Pons (tissue), 1 donor: Measurements from ENCODE around the gene MYO16.

Experiments used
- DNase-seq: peaks from one replicate; pipeline ENCODE4 v3.0.0-alpha.2; 2016; ENCODE audit warnings: low spot score

Gene MYO16

DNA sequence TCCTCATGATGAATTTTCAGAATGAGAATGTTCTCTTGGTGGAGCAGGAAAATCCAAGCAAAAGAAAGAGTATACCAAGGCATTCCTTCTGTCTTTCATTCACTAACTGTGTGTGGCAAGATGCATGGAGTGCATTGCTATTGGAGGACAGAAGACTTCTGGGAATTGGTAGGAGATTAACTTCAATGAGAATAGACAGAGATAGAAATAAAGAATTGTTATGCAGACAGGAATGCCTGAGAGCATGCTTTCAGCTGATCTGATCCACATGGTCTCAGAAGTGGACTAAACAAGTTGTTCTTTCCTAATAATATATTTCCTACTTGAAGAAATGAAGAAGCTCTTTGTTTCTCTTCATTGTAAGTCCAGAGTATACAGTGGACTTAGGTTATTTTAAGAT is 303.6 kb downstream of the MYO16 start:
- DNase-seq, result no peak

DNA sequence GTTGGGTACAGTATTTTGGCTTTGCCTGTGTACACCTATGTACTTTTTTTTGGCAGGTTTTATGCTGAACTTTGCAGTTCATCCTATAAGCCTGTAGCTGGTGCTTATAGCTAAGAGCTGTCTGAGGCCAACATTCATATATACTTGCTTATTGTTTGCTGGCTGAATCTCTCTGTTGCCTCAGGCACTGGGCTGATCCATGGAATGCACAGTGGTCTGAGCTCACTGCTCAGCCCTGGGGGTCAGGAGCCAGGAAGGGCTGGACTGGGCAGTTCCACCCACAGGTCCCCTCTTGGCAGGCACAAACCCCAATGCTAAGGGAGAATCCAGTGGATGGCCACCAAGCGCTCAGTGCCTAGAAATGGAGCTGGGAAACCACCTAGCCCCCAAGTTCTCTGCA is 308.7 kb downstream of the MYO16 start:
- no peak for DNase-seq

DNA sequence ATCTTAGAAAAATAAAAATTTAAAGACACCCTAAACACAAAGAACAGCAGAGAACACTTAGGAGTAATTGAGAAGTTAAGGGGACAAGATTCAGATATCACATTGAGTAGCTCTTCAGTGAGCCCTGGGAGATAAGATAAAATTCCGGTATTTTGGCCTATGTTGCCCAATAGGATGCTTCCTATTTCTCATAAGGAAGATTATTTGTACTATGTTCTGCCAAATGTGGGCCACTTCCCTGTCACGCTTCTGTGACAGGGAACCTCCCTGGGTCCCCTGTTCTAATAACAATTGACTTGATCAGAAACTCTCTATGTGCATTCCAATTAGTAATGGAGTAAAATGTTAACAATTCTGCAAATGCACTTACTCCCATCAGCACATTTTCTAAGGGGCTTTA is 310.7 kb downstream of the MYO16 start:
- no peak for DNase-seq

DNA sequence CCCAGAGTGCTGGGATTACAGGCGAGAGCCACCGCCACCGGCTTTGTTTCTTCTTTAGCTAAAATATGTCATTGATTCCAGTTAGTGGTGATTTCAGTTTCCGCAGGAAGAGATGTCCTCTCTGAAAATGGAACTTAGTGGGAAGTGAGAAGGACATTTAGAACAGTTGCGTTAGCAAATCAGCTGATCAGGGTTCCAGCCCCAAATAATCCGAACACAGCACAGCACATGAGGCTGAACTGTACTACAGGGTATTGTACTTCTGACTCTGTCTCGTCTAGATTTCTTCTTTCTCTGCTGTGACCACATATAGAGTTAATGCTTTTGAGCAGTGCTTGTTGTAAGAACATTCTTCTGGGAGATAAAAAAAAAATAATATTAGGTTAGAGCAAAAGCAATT is 314.4 kb downstream of the MYO16 start:
- no peak for DNase-seq

DNA sequence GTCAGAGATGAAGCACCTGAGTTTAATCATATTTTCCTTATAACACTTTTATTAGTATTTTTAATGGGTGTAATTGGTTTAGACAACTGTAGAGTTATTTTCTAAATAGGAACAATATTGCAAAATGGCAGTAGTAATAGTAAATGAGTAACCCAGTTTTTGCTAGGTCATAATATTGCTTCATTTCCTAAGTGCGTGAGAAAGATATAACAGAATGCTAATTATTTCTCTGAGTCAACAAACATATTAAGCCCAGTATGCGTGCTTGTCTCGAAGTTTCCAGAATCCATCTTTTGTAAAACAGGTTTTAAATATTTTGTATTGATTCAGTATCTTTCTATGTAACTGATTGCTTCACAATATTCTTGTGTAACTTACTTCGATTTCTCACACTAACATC is 315.3 kb downstream of the MYO16 start:
- DNase-seq, result no peak

DNA sequence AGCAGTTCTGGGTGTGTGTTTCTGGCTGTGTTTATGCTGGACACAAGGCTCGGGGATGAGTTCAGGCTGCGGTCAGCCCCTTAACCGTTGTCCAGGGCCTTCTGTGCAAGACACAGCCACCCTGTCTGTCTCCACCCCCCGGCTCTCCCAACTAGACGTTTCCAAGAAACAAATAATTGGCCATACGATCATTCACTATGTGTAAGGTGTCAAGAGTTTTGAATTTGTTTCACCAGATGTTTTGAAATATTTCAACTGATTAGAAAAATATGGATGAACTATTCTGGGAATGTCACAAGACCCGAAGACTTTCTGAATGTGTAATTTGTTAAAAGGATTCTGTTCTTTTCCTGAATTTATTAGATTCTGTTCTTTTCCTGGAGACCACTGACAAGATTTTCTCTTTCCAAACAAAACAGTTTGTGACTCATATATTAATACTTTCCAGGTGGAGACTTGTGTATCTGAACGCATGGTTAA is 318.2 kb downstream of the MYO16 start:
- DNase-seq, result no peak

DNA sequence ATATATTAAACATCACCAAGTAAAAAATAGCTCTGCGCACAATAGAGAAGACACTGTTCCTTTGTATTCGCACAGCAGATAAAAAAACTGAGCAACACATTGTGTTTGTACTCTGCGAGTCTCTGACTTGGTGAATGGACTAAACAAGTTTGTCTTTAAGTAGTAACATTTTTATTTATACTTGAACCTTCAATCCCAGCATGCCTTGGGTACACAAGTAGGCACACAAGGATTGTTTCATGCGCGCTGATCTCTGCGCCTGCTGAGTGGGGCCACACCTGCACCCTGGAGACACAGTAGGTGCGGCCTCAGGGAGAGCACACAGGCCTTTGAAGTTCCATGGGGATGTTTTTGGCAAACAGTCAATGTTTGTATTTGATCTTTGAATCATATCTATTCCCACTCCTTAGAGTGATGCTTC is 318.9 kb downstream of the MYO16 start:
- DNase-seq, result peak; percentile 78

DNA sequence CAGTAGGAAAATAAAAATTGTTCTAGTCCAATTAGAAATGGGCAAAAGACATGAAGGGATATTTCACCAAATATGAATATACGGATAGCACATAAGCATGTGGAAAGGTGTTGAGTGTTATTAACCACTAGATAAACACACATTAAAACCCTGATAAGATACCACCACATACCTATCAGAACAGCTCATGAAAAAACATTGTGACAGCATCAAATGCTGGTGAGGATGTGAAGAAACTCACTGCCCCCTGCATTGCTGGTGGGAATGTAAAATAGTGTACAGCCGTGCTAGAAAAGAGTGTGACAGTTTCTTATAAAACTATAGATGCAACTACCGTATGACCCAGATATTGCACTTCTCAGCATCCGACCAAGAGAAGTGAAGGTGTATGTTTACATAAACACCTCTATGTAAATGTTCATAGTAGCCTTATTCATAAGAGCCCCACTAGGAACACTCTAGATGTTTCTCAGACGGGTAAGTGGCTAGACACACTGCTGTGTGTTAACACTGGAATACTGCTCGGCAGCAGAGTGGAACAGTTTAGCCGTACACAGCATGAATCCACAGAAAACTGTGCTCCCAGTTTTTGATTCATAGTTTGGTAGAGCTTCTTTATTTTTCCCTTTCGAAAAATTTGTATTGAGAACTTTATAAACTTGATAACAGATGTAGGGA is 321.1 kb downstream of the MYO16 start:
- no peak for DNase-seq

DNA sequence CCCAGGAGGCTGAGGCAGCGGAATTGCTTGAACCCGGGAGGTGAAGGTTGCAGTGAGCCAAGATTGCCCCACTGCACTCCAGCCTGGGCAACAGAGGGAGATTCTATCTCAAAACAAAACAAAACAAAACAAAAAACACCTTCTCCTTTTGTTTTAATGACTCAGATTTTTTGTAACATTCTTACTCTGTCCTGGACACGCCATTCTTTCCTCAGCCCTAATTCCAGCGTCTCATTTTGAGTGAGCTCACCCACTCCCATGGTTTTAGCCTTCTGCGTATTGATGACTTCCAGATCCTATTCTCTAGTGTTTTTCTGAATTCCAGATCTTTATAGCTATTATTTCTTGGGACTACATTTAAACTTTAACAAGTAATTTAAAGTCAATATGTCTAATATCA is 326.3 kb downstream of the MYO16 start:
- no peak for DNase-seq

DNA sequence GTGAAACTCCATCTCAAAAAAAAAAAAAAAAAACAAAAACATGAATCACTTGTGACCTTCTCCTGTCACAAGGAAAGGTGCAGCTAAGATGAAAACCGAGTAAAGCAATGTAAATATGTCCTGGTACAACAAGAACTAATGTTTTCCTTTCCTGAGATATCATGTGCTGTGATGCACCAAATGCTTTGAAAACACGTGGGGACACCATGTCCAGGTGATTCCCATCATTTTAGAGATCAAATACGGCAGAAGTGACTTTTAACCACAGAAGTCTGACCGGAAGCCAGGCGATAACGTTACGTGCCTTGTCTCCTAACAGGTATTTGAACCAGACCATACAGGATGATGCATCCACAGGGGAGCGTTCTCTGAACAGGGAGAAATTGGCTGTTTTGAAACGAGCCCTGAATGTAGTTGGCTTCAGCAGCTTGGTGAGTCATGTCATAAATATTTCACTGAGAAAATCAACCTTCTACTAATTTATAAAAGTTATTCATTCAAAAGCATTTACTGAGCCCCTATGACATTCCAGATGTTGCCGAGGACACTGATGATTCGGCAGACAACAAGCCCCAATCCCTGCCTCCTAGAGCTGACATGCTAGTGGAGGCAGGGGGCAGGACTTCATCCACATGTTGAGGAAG is 328.1 kb downstream of the MYO16 start:
- no peak for DNase-seq

DNA sequence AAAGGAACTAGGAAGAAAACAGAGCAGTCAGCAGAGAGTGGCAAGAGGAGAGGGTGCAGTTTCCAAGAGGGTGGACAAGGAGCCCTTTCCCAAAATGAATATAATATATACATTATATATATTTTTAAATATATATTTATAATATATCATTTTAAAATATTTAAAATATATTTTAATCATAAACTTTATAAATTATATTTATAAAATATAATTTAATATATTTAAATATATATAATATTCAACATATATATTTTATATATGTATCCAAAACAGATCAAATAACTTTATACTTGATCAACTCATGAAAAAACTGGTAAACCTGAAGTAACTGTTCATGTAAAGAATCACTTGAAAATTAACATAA is 328.6 kb downstream of the MYO16 start:
- DNase-seq, result no peak

DNA sequence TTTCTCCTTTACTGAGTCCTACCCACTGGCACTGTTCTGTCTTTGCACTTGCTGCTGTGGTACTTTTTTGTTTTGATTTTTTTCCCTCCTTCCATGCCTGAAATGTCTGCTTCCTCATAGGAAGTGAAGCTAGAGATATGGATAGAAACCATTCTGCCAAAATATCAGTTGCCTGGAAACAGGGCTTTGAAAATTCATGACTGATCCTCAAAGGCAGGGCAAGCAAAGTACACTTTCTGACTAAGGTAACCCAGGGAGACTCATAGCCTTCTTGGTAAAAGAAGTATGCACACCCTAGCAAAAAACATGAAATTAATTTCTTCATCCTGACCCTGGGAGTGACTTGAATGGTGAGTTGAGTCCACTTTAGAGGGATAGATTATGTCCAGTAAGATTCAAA is 329.8 kb downstream of the MYO16 start:
- DNase-seq, result no peak

DNA sequence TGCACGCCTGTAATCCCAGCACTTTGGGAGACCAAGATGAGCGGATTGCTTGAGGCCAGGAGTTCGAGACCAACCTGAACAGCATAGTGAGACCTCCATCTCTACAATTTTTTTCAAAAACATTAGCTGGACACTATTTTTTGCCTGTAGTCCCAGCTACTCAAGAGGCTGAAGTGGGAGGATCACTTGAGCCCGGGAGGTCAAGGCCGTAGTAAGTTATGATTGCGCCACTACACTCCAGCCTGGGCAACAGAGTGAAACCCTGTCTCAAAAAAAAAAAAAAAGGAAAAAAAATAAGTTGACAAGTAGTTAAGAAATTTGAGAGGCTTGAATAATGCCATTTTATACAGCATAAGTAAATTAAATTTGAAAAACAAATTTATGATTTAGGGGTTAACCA is 330.6 kb downstream of the MYO16 start:
- DNase-seq, result no peak

DNA sequence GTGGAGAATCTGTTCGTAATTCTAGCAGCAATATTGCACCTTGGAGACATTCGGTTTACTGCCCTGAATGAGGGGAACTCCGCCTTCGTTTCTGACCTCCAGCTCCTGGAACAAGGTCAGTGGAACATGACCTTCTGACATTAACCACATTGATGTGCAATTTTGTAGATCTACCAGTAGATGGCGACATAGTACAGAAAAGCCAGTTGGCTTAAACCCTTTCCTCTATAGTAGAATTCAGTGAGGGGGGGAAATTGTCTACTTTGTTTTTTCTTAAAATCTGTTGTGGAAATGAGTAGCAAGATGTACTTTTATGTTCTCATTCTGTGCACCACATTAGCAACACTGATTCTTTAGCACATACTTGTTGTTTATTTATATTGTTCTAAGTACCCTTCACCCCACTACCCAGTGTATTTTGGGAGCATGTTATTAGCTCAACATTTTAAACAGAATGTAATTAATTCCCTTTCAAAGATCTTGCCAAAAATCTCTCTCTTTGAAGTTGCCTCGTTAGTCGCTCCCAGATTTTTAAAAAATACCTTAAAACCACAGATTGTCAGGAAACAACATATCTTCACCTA is 332.2 kb downstream of the MYO16 start:
- peak; percentile 75 for DNase-seq

DNA sequence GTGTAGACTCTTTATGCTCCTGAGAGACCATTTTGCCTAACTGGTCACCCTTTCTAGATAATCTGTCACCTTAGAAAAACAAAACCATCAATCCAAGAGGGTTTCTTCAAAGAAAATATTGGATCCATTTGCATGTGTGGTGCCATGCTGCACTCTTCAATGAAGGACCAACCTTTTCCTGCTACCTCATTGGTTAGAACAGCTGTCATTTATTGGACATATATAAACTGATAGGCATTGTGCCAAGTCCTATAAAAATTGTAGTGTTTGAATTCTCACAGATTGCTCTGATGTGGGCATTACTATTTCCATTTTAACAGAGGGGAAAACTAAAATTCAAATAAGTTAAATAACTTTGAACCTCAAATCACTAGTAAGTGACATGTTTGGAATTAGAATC is 333.2 kb downstream of the MYO16 start:
- DNase-seq, result no peak

DNA sequence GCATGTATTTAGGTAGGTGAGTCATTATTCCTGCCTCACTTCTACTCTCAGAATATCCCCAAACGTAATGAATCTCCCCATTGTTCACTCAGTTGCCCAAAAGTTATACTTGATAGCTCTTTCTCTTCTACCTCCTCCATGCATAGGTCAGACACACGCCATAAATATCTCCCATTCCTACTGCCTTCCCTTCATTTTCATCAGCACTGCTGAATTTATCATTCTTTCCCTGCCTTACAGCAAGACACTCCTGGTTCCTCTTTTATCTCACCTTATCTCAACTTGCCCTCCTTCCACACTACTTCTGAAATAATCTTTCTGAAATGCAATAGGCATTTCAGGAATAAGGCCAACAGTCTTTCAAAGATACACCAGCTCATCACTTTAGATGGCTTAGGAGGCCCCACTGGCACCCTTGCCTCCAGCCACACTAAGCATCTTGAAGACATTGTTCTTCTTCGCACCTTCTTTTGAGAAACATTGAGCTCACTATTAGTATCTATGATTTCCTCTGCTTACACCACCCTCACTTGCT is 333.9 kb downstream of the MYO16 start:
- DNase-seq, result no peak

DNA sequence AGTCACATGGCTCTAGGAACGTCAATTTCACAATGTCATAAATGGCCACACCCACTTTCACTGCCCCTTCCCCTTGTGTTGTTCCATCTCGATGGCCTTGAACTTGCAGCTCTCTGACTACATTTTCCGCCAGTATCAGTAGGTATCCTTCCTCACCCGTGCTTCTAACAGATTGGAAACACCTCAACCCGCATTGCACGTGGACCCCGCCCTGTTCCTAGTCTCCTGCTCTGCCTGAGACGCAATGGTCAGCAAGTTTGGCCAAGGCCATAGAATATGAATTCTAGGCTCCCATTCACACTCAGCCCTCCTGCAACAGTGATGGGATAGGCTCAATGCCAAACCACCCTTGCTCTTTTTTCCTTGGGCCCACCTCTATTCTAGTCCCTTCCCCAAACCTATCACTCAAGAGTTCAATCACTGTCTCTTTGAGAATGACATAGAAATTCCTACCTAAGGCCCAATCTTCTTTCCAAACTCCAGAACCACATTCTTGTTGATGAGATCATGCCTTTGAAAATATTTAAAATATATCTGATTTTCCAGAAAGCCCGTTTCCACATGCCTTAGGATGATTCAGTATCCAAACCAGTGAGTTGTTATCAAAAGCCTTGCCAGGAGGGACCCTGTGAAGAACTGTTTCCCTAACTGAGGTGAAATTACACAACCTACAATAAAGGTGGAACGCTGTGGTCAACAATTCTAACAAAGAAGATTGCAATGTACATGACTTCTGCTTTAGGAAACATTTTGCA is 334.6 kb downstream of the MYO16 start:
- no peak for DNase-seq

DNA sequence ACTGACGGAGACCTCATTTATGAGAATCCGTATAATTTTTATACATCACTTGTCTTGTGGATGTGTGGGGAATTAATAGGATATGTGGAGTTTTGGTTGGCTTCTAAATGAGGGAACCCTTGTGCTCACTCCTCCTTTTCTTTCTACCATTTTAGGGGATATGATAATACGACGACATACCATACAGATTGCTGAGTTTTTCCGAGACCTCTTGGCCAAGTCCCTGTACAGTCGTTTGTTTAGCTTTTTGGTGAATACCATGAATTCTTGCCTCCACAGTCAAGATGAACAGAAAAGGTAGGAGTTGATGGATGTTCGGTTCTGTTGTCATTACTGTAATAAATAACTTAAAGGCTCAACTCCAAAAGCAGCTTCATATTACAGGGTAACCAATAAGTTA is 335.2 kb downstream of the MYO16 start:
- DNase-seq, result no peak

DNA sequence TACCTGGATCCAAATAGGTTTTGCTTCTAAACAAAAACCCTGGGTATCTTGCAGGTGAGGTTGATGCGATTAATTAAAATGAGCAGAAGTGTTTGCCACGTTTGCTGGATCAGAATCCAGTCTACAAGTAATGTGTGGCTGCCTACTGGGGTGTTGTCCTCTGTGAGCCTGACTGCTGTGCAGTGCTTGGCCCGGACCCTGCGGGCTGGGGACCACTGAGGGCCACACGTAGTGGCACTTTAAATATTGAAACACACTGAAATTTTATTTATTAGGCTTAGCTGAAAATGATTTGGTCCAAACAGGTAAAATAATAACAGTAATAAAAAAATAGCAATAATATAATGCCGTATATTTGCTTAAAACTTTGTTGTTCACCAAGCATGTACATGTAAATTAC is 338.0 kb downstream of the MYO16 start:
- DNase-seq, result no peak

DNA sequence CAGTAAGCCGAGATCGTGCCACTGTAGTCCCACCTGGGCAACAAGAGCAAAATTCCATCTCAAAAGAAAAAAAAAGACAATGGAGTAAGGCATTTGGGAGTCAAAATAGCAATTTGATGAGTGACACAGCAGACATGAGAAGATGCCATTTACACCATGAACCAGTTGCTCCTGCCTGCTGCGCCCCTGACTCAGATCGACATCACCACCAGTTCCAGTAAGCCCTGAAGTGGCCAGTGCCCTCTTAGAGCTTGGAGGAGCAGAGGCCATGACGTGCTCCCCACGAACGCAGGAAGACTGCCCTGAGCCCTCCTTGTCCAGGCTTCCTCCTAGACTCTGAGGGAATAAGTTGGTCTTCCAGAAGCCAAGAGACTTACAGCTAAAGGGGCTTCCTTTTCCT is 339.2 kb downstream of the MYO16 start:
- no peak for DNase-seq

DNA sequence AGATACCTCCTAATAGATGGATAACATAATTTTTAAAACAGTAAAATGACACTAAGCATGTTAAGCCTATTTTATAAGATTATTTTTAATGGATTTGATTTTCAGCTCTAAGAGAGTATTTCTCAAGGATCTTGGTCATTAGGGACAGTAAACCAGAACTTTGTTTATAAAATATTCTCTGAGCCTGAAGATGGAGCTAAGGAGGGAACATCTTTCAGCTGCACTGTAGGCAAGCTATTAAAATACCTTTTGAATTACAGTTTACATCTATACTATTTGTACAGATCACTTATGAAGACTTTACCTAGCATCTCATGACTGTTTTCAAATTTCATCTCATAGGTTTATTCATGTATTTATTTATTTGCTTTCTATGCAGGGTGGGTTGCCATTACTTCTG is 345.3 kb downstream of the MYO16 start:
- DNase-seq, result no peak

DNA sequence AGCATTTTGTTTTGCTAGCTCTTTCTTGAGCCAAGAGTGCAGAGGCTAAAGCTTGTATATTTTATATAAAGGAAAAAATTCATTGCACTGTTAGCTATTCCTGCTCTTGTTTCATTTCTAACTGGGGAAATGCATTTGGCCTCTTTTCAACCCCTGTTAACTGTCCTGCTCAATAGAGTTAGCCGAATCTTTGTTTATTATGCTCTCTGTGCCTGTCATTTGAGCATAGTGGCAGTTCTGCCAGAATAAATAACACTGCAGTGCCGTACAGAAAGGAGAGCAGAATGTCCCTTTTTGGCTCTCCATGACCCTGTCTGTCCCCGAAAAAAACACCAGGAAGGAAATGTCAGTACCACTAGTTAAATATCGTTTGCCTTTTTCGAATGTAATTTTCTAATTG is 350.8 kb downstream of the MYO16 start:
- peak; percentile 84 for DNase-seq

DNA sequence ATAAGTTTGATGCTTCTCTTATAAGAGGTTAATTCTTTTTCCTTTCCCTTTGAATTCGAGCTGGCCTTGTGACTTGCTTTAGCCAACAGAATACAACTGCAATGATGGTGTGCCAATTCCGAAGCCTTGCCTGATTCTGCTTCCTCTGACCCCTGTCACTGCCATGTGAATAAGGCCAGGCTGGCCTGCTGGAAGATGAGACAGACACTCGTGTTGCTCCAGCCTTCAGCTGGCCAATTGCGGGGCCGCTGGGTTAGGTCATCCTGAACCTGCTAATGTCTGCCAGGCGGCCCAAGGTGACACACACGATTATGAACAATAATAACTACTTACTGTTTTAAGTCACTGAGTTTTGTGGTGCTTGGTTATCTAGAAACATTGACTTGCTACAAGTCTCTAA is 352.0 kb downstream of the MYO16 start:
- DNase-seq, result peak; percentile 22
